HepG2 (cell line): ENCODE results near the gene TRIM77.

Experiments
- CTCF ChIP-seq: sonication (generic); formaldehyde crosslinking; IDR thresholded peaks from 2 replicates; pipeline ENCODE4 v1.5.0; 2020; ENCODE audit warnings: mild to moderate bottlenecking, missing genetic modification reagents, moderate library complexity
- PRPF4 ChIP-seq: fragments of 200-400 bp; formaldehyde crosslinking; IDR thresholded peaks from 2 replicates; pipeline ENCODE4 v1.6.1; 2016; ENCODE audit warnings: low read length, low read depth; ENCODE audit not compliant: poor library complexity, severe bottlenecking
- ZNF12 ChIP-seq: sonication (generic); formaldehyde crosslinking; IDR thresholded peaks from 2 replicates; pipeline ENCODE4 v1.5.0; 2020; ENCODE audit warnings: missing genetic modification reagents
- ZNF232 ChIP-seq: sonication (generic); formaldehyde crosslinking; IDR thresholded peaks from 2 replicates; pipeline ENCODE4 v1.4.0; 2020; ENCODE audit warnings: missing genetic modification reagents, borderline replicate concordance
- ZNF546 ChIP-seq: sonication (generic); formaldehyde crosslinking; conservative IDR thresholded peaks from 2 replicates; pipeline ENCODE4 v1.8.1; 2023; ENCODE audit warnings: mild to moderate bottlenecking, missing genetic modification reagents

GRCh38 chr11:89737116-89737515, 27.0 kb downstream of the TRIM77 start:
- TF ChIP-seq PRPF4 (no peak), ZNF546 (CRISPR knock-in tag) (no peak), ZNF232 (CRISPR knock-in tag) (no peak), ZNF12 (CRISPR knock-in tag) (no peak), CTCF (CRISPR knock-in tag) (no peak)
